A549 (cell line): Measurements from ENCODE around the gene SESN3. TPM values are rescaled to one million over a fixed set of nuclear protein-coding genes. Genes with fewer than 3 reads are reported as not detected.
A peak's percentile ranks its signal among the peaks of the same experiment; 100 is the strongest.

ENCODE experiments used
- ATAC-seq, 2 experiments: fragments of 200-7000 bp in 1 of 2; fragments of >200 bp in 1 of 2; cut with Nextera tagmentation in 1 of 2; cut with Tn5 transposase in 1 of 2; 3 replicates each; pipeline versions ENCODE4 v1.8.0 to v1.9.1; 2018 to 2020; ENCODE audit warnings: mild to moderate bottlenecking in 1 of 2, moderate library complexity in 1 of 2
- CTCF ChIA-PET: fragments of 300-600 bp; sonication (Branson Sonifier 250); formaldehyde crosslinking; extraction: SDS; loops from one replicate; lab custom pipeline; 2021; ENCODE audit warnings: antibody characterized with exemption, inconsistent platforms; lab: Yijun Ruan, JAX
- POLR2A ChIA-PET: fragments of 350-600 bp; formaldehyde crosslinking; extraction: SDS; loops from one replicate; lab custom pipeline; 2021; ENCODE audit warnings: antibody characterized with exemption, inconsistent platforms; lab: Yijun Ruan, JAX
- DNase-seq, 2 experiments: peaks; one replicate each; pipeline versions ENCODE4 v3.0.0 to v3.0.0-alpha.2; 2011 to 2016; ENCODE audit warnings: low read depth in 1 of 2, low spot score in 1 of 2
- FAIRE-seq: peaks from 2 replicates; lab custom pipeline; 2011; peaks lifted over from hg19 to GRCh38; lab: Jason Lieb, UNC
- H3K27ac ChIP-seq, 2 experiments: fragments of >200 bp; sonication (Bioruptor Twin); formaldehyde crosslinking; 3 replicates each; pipeline ENCODE4 v1.5.1; 2016 to 2017
- H3K4me1 ChIP-seq: fragments of >200 bp; sonication (Bioruptor Twin); formaldehyde crosslinking; 3 replicates; pipeline ENCODE4 v1.6.1; 2016
- H3K4me2 ChIP-seq: fragments of >200 bp; sonication (Bioruptor Twin); formaldehyde crosslinking; 3 replicates; pipeline ENCODE4 v1.6.1; 2016
- H3K4me3 ChIP-seq: fragments of >200 bp; sonication (Bioruptor Twin); formaldehyde crosslinking; 3 replicates; pipeline ENCODE4 v1.5.1; 2016
- H3K9me3 ChIP-seq: fragments of >200 bp; sonication (Bioruptor Twin); formaldehyde crosslinking; 3 replicates; pipeline ENCODE4 v1.6.1; 2016
- CBX2 ChIP-seq: fragments of 200-600 bp; sonication (generic); IDR thresholded peaks from 2 replicates; pipeline ENCODE4 v1.6.1; 2016; ENCODE audit warnings: low read depth, mild to moderate bottlenecking, borderline replicate concordance
- CBX8 ChIP-seq: fragments of 200-600 bp; sonication (generic); IDR thresholded peaks from 2 replicates; pipeline ENCODE4 v1.6.1; 2016
- EHMT2 ChIP-seq: fragments of 200-600 bp; sonication (generic); IDR thresholded peaks from 2 replicates; pipeline ENCODE4 v1.6.1; 2016; ENCODE audit warnings: antibody characterized with exemption, low read depth, mild to moderate bottlenecking, moderate library complexity
- ELK1 ChIP-seq: fragments of 150-350 bp; IDR thresholded peaks from 2 replicates; pipeline ENCODE4 v1.6.1; 2014; ENCODE audit warnings: low read depth, mild to moderate bottlenecking, low read length
- ESRRA ChIP-seq: fragments of 150-350 bp; IDR thresholded peaks from 2 replicates; pipeline ENCODE4 v1.6.1; 2014; ENCODE audit warnings: mild to moderate bottlenecking, low read length, borderline replicate concordance
- FOSB ChIP-seq: fragments of 250-450 bp; sonication (Bioruptor Pico); IDR thresholded peaks from 2 replicates; pipeline ENCODE4 v1.5.0; 2020; ENCODE audit warnings: mild to moderate bottlenecking, moderate library complexity
- FOXS1 ChIP-seq: fragments of 250-450 bp; sonication (Bioruptor Pico); IDR thresholded peaks from 2 replicates; pipeline ENCODE4 v1.5.0; 2020; ENCODE audit warnings: mild to moderate bottlenecking, moderate library complexity
- GATA3 ChIP-seq: IDR thresholded peaks from 2 replicates; pipeline ENCODE4 v1.6.1; 2012; ENCODE audit warnings: borderline replicate concordance
- HDAC2 ChIP-seq: fragments of 200-600 bp; sonication (generic); IDR thresholded peaks from 2 replicates; pipeline ENCODE4 v1.6.1; 2016
- HEYL ChIP-seq: fragments of 250-450 bp; sonication (Bioruptor Pico); IDR thresholded peaks from 2 replicates; pipeline ENCODE4 v1.8.0; 2021; ENCODE audit warnings: mild to moderate bottlenecking, moderate library complexity
- HOXA7 ChIP-seq: fragments of 250-450 bp; sonication (Bioruptor Pico); IDR thresholded peaks from 2 replicates; pipeline ENCODE4 v1.5.0; 2020; ENCODE audit warnings: mild to moderate bottlenecking, moderate library complexity
- HOXB5 ChIP-seq: fragments of 250-450 bp; sonication (Bioruptor Pico); IDR thresholded peaks from 2 replicates; pipeline ENCODE4 v1.5.0; 2020; ENCODE audit warnings: mild to moderate bottlenecking, moderate library complexity
- KDM5A ChIP-seq: fragments of 200-600 bp; sonication (generic); IDR thresholded peaks from 2 replicates; pipeline ENCODE4 v1.6.1; 2016; ENCODE audit warnings: antibody characterized with exemption, mild to moderate bottlenecking
- MAFK ChIP-seq: fragments of 450-650 bp; IDR thresholded peaks from 2 replicates; pipeline ENCODE4 v1.6.1; 2014; ENCODE audit not compliant: partially characterized antibody
- MYC ChIP-seq: IDR thresholded peaks from 2 replicates; pipeline ENCODE4 v1.6.1; 2012; ENCODE audit warnings: mild to moderate bottlenecking, inconsistent platforms, low read length, improper control_type of control experiment, borderline replicate concordance
- PHF8 ChIP-seq: fragments of 200-600 bp; sonication (generic); IDR thresholded peaks from 2 replicates; pipeline ENCODE4 v1.6.1; 2016; ENCODE audit warnings: low read depth, mild to moderate bottlenecking, antibody characterized with exemption, moderate library complexity, borderline replicate concordance
- POLR2A ChIP-seq: IDR thresholded peaks from 2 replicates; pipeline ENCODE4 v1.6.1; 2012; ENCODE audit warnings: mild to moderate bottlenecking, low read length
- RARB ChIP-seq: fragments of 250-450 bp; sonication (Bioruptor Pico); IDR thresholded peaks from 2 replicates; pipeline ENCODE4 v1.8.0; 2021; ENCODE audit warnings: mild to moderate bottlenecking, moderate library complexity
- RCOR1 ChIP-seq: fragments of 150-350 bp; IDR thresholded peaks from 2 replicates; pipeline ENCODE4 v1.6.1; 2014; ENCODE audit warnings: antibody characterized with exemption, low read length, low read depth
- RFX5 ChIP-seq: fragments of 450-650 bp; IDR thresholded peaks from 2 replicates; pipeline ENCODE4 v1.7.1; 2014; ENCODE audit warnings: antibody characterized with exemption, mild to moderate bottlenecking, moderate library complexity
- RNF2 ChIP-seq: fragments of 200-600 bp; sonication (generic); IDR thresholded peaks from 2 replicates; pipeline ENCODE4 v1.6.1; 2016; ENCODE audit warnings: low read depth, mild to moderate bottlenecking, antibody characterized with exemption, moderate library complexity, borderline replicate concordance
- SMC3 ChIP-seq: fragments of >200 bp; sonication (Bioruptor Twin); formaldehyde crosslinking; IDR thresholded peaks from 3 replicates; pipeline ENCODE4 v1.6.1; 2018; ENCODE audit warnings: inconsistent platforms
- TFCP2L1 ChIP-seq: fragments of 250-450 bp; sonication (Bioruptor Pico); IDR thresholded peaks from 2 replicates; pipeline ENCODE4 v1.5.0; 2021; ENCODE audit warnings: mild to moderate bottlenecking
- TP53 ChIP-seq: fragments of 250-450 bp; sonication (Bioruptor Pico); IDR thresholded peaks from 2 replicates; pipeline ENCODE4 v1.5.0; 2021; ENCODE audit warnings: mild to moderate bottlenecking, moderate library complexity
- ZC3H11A ChIP-seq: fragments of 450-650 bp; IDR thresholded peaks from 2 replicates; pipeline ENCODE4 v1.6.1; 2014; ENCODE audit warnings: antibody characterized with exemption, mild to moderate bottlenecking
- ZSCAN20 ChIP-seq: fragments of 250-450 bp; sonication (Bioruptor Pico); IDR thresholded peaks from 2 replicates; pipeline ENCODE4 v1.8.0; 2022; ENCODE audit warnings: mild to moderate bottlenecking, moderate library complexity
- WGBS: methylation state at CpG from one replicate; pipeline ENCODE4 v1.1.6; 2017; ENCODE audit errors: missing lambda C conversion rate; 5-methylcytosine and 5-hydroxymethylcytosine counted together
- polyA plus RNA-seq, 4 experiments: library from polyadenylated mRNA; depleted of rRNA in 3 of 4; stranded (reverse); fragments of >200 nt; fragmentation: RNase III in 1 of 4; extraction: RNeasy Plus Mini Kit Qiagen cat#74134 plus additional on column Dnase treatment in 1 of 4; gene quantifications; 2 replicates in 3 of 4; 3 replicates in 1 of 4; pipeline ENCODE4 v1.2.3, GENCODE V29; 2011 to 2017
- TF ChIP-seq, protein P1 (sequence below): IDR thresholded peaks from 2 replicates; pipeline ENCODE4 v1.6.1; 2012
- TF ChIP-seq, protein P2 (sequence below): IDR thresholded peaks from 2 replicates; pipeline ENCODE4 v1.6.1; 2012; ENCODE audit warnings: low read depth, borderline replicate concordance
- TF ChIP-seq, protein P3 (sequence below): fragments of 250-450 bp; sonication (Bioruptor Pico); IDR thresholded peaks from 2 replicates; pipeline ENCODE4 v1.5.0; 2020; ENCODE audit warnings: low read depth, mild to moderate bottlenecking, moderate library complexity

The SESN3 gene
- polyA plus RNA-seq, 2 of the 4 experiments (the other 2 are of a cell fraction) = 0.35 to 3.6 TPM

- H3K9me3 ChIP-seq = no peaks in the 10 kb centered on the region
- TF ChIP-seq HDAC2 (no peak), ELK1 (no peak), CBX2 (no peak), SMC3 (no peak), TP53 (no peak), HEYL (CRISPR knock-in tag) (no peak), KDM5A (no peak), EHMT2 (no peak), FOXS1 (no peak), HOXB5 (CRISPR knock-in tag) (no peak), RCOR1 (no peak), CBX8 (no peak), ZSCAN20 (no peak), GATA3 (no peak), ESRRA (no peak), HOXA7 (no peak), FOSB (no peak), PHF8 (no peak)
- no peak for DNase-seq
- ATAC-seq = no peak
- H3K4me1 ChIP-seq = 0 out of 3 replicates have a peak, but pooled peaks cover 5% of the 10 kb centered on the region
- ChIA-PET POLR2A (interaction anchor here (0.9 to 1.3 kb wide), 2 partner anchors 9 to 23 kb away, joined by 3 to 4 read pairs; partner anchors contain the start of gene SESN3), CTCF (interaction anchor here (0.5 kb wide), 1 partner anchor 12 kb away, joined by 3 read pairs; no protein-coding TSS in a partner anchor)
- peak overlapping the region; percentile 55 for H3K4me2 ChIP-seq
- FAIRE-seq = no peak
- peak overlapping the region in 1 of 2 experiments; percentile 31; a peak in 1 of 6 replicates for H3K27ac ChIP-seq
- H3K4me3 ChIP-seq = no peak overlapping the region
Observed at GRCh38 chr11:95254716-95255115, 23.7 kb upstream of the SESN3 start.

- CTCF ChIA-PET = no interaction called here
- WGBS = 19% methylated on average over 6 of the region's 8 CpGs
- H3K9me3 ChIP-seq = no peaks in the 10 kb centered on the region
- H3K4me3 ChIP-seq = peak overlapping the region; percentile 28; the same call in 2 of the 3 replicates
- TF ChIP-seq RFX5 = peak; percentile 97
- TF ChIP-seq, protein P1, sequence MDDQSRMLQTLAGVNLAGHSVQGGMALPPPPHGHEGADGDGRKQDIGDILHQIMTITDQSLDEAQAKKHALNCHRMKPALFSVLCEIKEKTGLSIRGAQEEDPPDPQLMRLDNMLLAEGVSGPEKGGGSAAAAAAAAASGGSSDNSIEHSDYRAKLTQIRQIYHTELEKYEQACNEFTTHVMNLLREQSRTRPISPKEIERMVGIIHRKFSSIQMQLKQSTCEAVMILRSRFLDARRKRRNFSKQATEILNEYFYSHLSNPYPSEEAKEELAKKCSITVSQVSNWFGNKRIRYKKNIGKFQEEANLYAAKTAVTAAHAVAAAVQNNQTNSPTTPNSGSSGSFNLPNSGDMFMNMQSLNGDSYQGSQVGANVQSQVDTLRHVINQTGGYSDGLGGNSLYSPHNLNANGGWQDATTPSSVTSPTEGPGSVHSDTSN = no peak
- POLR2A ChIA-PET = interaction anchor here (0.9 to 1.3 kb wide), 2 partner anchors 8 to 23 kb away, joined by 3 to 4 read pairs; partner anchors contain the start of gene SESN3
- H3K27ac ChIP-seq = peak overlapping the region; percentile 6 to 55; a peak in 2 of 6 replicates
- FAIRE-seq (no peak), DNase-seq (peak; percentile 18 to 72), ATAC-seq (peak; percentile 99)
- H3K4me2 ChIP-seq = peak overlapping the region; percentile 55
- H3K4me1 ChIP-seq = 0 out of 3 replicates have a peak, but pooled peaks cover 5% of the 10 kb centered on the region
Observed at GRCh38 chr11:95254131-95254704, 23.2 kb upstream of the SESN3 start.

DNA sequence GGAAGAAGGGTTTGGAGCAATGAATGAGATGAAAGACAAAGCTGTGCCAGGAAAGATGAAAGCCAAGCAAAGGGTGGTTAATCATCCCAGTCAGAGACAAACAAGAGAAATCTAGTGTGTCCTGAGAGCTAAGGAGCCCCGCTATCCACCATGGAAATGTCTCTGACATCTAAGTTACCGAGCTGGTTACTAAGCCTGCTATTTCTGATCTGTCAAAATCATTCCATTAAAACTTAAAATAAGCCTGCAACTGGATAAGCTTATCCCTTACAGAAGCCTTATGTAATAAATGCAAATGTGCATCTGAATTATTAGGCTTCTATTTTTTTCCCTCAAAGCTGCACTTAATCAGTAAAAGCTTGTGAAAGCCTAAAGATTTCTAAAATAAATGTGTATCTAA lies 22.1 kb upstream of the SESN3 start:
- no peak for FAIRE-seq
- DNase-seq = no peak
- 78% methylated on average over 2 of the region's 2 CpGs for WGBS
- POLR2A ChIA-PET = no interaction called here
- 0 out of 3 replicates have a peak, but pooled peaks cover 5% of the 10 kb centered on the region for H3K4me1 ChIP-seq
- H3K4me2 ChIP-seq = no peak overlapping the region
- ATAC-seq = no peak
- H3K4me3 ChIP-seq = no peak overlapping the region
- no peaks in the 10 kb centered on the region for H3K9me3 ChIP-seq
- CTCF ChIA-PET = no interaction called here
- TF ChIP-seq, protein P1 = no peak
- TF ChIP-seq RARB (CRISPR knock-in tag) (no peak), FOXS1 (no peak), FOSB (no peak), POLR2A (no peak), TP53 (no peak), MAFK (no peak), TFCP2L1 (CRISPR knock-in tag) (no peak), ZC3H11A (no peak), MYC (no peak), RNF2 (no peak), HDAC2 (no peak)
- TF ChIP-seq, protein P2, sequence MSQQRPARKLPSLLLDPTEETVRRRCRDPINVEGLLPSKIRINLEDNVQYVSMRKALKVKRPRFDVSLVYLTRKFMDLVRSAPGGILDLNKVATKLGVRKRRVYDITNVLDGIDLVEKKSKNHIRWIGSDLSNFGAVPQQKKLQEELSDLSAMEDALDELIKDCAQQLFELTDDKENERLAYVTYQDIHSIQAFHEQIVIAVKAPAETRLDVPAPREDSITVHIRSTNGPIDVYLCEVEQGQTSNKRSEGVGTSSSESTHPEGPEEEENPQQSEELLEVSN = no peak
- TF ChIP-seq, protein P3, sequence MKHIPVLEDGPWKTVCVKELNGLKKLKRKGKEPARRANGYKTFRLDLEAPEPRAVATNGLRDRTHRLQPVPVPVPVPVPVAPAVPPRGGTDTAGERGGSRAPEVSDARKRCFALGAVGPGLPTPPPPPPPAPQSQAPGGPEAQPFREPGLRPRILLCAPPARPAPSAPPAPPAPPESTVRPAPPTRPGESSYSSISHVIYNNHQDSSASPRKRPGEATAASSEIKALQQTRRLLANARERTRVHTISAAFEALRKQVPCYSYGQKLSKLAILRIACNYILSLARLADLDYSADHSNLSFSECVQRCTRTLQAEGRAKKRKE = no peak
- H3K27ac ChIP-seq = no peak overlapping the region
